Measurements from ENCODE around the gene POLR2L. TPM values are rescaled to one million over a fixed set of nuclear protein-coding genes. Genes with fewer than 3 reads are reported as not detected.

POLR2L gene
- total RNA-seq, 1 donor from 2014 or later: 114 TPM

DNA sequence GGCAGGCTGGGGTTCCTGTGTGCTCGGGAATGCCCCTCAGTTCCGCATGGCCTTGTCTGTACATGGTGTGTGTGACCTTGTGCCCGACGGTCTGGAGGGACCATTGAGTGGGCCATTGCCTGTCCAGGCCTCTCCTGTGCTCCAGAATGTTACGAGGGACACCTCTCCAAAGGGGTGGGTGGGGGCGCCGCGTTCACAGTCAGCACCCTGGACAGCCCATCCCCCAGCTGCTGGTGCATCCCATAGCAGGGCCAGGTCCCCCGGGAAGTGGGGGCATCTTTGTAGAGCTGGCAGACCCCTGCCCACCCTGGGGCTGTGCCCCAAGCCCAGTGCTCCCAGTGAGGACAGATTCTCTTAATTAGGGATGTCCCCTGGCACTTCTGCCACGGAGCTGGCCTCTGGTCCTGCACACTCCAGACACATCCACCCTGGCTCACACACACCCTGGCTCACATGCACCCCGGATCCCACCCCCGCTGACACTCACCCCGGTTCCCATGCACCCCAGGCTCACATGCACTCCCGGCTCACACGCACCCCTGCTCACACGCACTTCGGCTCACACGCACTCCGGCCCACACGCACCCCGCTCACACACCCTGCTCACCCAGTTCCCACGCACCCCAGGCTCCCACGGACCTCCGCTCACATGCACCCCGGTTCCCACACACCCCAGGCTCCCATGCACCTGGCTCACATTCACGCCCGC is 15.9 kb upstream of the POLR2L start:
- H3K27me3 Mint-ChIP-seq (ENCODE audit: insufficient read depth): no peaks in the 10 kb centered on the region
- DNase-seq (ENCODE audit: low spot score): no peak
- H3K4me1 Mint-ChIP-seq (ENCODE audit: low read depth): no peaks in the 10 kb centered on the region
- H3K4me3 Mint-ChIP-seq: no peak overlapping the region
- intact Hi-C loops (cut with micrococcal nuclease): no loop called here
- H3K27ac Mint-ChIP-seq: no peak overlapping the region
- no peaks in the 10 kb centered on the region for H3K9me3 Mint-ChIP-seq
- H3K36me3 Mint-ChIP-seq (ENCODE audit: low read depth): no peaks in the 10 kb centered on the region

DNA sequence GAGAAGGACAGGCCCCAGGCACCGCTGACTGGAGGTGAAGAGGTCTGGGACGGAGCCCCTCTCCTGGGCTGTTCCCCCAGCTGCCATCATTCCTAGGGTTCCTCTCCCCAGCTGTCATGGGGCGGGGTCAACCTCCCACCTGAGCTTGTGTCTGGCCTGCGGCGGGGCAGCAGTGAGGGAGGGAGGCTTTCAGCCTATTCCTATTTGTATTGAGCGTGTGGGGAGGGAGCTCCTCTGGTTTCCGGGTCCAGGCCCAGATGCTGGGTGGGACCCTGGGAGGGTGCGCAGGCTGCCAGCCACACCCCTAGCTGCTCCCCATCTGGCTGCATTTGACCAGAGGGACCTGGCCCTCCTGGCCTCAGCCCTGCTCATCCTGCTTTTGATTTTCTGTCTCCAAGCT is 14.1 kb upstream of the POLR2L start:
- Mint-ChIP-seq H3K27me3 (ENCODE audit: insufficient read depth) (peaks cover 2% of the 10 kb centered on the region), H3K9me3 (no peaks in the 10 kb centered on the region), H3K4me3 (no peak overlapping the region), H3K27ac (no peak overlapping the region), H3K36me3 (ENCODE audit: low read depth) (no peaks in the 10 kb centered on the region), H3K4me1 (ENCODE audit: low read depth) (no peaks in the 10 kb centered on the region)
- intact Hi-C loops (cut with micrococcal nuclease): no loop called here
- DNase-seq (ENCODE audit: low spot score): no peak

DNA sequence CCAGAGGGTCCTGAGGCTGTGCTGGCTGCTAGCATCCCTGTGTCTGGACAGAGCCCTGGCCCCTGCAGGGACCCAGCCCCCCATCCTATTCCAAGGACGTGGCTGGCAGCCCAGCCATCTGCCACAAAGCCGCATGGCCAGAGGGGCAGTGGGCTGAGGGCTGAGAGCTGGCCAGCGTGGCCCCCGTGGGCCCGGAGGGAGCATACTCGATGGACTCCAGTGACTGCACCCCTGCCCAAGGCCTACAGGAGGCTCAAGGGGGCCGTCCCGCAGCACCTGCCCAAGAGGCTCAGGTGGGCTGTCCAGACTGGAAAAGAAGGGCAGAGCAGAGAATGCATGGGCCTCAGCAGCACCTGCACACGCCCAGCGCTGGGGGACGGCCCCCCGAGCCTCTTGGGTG is 13.5 kb upstream of the POLR2L start:
- H3K27me3 Mint-ChIP-seq (ENCODE audit: insufficient read depth): peaks cover 2% of the 10 kb centered on the region
- H3K27ac Mint-ChIP-seq: no peak overlapping the region
- H3K4me1 Mint-ChIP-seq (ENCODE audit: low read depth): no peaks in the 10 kb centered on the region
- intact Hi-C loops (cut with micrococcal nuclease): no loop called here
- no peak for DNase-seq (ENCODE audit: low spot score)
- no peak overlapping the region for H3K4me3 Mint-ChIP-seq
- no peaks in the 10 kb centered on the region for H3K36me3 Mint-ChIP-seq (ENCODE audit: low read depth)
- H3K9me3 Mint-ChIP-seq: no peaks in the 10 kb centered on the region

DNA sequence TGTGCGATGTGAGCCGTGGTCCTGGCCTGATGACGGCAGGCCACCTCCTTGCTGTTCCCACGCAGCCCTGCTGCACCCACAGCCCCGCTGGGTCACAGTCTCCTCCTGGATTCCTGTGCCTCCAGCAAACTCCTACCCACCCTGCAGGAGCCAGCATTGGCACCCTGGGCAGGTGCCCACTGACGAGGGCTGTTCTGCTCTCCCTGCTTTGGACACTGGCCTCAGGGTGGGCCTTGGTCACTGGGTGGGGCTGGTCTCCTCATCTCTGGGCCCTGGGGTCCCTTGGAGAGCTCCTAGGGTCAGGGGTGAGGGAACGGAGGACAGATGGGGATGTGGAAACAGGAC is 13.0 kb upstream of the POLR2L start:
- H3K27ac Mint-ChIP-seq: no peak overlapping the region
- no peaks in the 10 kb centered on the region for H3K36me3 Mint-ChIP-seq (ENCODE audit: low read depth)
- DNase-seq (ENCODE audit: low spot score): no peak
- H3K4me1 Mint-ChIP-seq (ENCODE audit: low read depth): no peaks in the 10 kb centered on the region
- H3K9me3 Mint-ChIP-seq: no peaks in the 10 kb centered on the region
- peaks cover 2% of the 10 kb centered on the region for H3K27me3 Mint-ChIP-seq (ENCODE audit: insufficient read depth)
- intact Hi-C loops (cut with micrococcal nuclease): no loop called here
- H3K4me3 Mint-ChIP-seq: no peak overlapping the region

DNA sequence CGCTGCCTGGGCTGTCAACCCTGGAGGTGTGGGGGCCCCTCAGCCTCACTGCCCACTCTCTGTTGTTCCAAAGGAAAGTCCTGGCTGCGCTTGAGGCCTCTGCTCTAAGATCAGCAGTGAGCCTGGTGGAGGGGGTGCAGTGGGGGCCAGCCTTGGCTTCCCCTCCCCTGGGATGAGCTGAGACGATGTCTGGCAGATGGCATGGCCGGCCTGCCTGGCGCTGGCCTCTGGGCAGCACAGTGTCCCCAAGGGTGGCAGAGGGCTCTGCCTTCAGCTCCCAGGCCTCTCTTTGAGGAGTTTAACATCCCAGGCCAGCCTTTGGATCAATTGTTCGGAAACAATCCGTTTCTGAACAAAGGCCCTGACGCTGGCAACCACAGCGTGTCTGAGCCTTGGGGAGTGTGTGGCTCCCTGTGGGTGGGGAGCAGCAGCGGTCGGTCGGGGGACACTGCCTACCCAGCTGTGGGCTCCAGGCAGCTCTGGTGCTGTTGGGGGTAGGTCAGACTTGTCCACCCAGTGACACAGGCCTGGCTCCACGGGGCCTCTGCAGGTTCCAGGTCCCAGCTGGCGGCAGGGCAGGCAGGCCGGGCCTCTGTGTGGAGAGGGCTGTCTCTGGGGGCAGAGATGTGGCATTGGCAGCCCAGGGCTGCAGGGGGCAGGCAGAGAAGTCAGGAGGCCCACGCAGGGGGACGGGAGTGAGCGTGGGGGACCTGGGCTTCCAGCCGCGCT is 12.4 kb upstream of the POLR2L start:
- intact Hi-C loops (cut with micrococcal nuclease): no loop called here
- no peaks in the 10 kb centered on the region for H3K4me1 Mint-ChIP-seq (ENCODE audit: low read depth)
- H3K27ac Mint-ChIP-seq: no peak overlapping the region
- H3K36me3 Mint-ChIP-seq (ENCODE audit: low read depth): no peaks in the 10 kb centered on the region
- H3K9me3 Mint-ChIP-seq: no peaks in the 10 kb centered on the region
- peaks cover 2% of the 10 kb centered on the region for H3K27me3 Mint-ChIP-seq (ENCODE audit: insufficient read depth)
- H3K4me3 Mint-ChIP-seq: no peak overlapping the region
- no peak for DNase-seq (ENCODE audit: low spot score)

DNA sequence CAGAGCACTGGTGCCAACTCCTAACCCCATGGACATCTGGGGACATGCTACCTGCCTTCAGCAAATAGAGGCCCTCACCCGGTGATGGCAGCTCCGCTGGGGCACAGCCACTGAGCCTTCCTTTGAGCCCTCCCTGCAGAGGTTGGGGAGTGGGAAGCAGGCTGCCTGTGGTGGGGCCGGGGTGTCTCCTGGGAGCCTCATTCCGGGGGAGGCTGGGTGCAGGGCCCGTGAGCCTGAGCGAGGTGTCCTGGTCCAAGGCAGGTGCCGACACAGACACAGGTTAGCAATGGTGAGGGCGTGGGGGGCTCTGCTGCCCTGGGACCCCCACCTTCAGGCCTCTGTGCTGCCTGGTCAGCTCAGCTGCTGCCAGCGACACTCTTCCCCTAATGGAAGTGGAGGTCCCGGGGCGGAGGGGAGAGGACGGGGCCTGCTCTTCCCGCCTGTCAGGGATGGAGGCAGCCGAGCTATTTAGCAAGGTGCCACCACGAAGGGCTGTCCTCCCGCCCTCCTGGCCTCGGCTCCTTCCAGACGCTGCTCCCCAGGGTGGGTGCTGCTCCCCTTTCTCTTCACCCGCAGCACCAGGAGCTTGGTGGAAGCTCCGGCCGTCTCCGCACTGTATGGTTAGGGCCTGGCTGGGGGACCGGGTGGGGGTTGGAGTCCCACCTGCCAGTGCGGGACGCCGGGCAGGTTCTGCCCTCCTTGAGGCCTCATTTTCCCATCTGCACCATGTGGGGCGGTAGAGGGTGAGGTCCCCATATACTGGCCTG is 11.5 kb upstream of the POLR2L start:
- Mint-ChIP-seq H3K36me3 (ENCODE audit: low read depth) (no peaks in the 10 kb centered on the region), H3K9me3 (no peaks in the 10 kb centered on the region), H3K4me3 (no peak overlapping the region), H3K27me3 (ENCODE audit: insufficient read depth) (peaks cover 2% of the 10 kb centered on the region), H3K4me1 (ENCODE audit: low read depth) (no peaks in the 10 kb centered on the region), H3K27ac (no peak overlapping the region)
- DNase-seq (ENCODE audit: low spot score): no peak
- intact Hi-C loops (cut with micrococcal nuclease): no loop called here

DNA sequence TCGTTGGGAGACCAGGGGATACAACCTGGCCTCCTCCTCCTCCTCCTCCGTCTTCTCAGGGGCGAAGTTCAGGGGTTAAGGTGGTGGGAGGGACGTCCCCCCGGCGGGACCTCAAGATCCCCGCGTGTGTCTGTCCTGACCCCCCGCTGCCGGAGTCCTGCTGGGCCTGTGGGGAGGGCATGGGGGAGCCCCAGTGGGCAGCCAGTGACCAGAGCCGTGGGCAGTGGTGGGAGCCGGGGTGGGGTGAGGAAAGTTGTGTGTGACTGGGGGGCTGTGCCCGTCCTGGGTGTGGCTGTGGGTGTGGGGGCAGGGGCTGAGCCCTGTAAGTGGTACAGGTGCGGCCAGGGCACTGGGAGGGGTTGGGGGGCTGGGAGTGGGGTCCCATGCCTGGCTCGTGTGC is 10.4 kb upstream of the POLR2L start:
- intact Hi-C loops (cut with micrococcal nuclease): no loop called here
- H3K27me3 Mint-ChIP-seq (ENCODE audit: insufficient read depth): peaks cover 2% of the 10 kb centered on the region
- no peak for DNase-seq (ENCODE audit: low spot score)
- H3K4me1 Mint-ChIP-seq (ENCODE audit: low read depth): no peaks in the 10 kb centered on the region
- no peaks in the 10 kb centered on the region for H3K36me3 Mint-ChIP-seq (ENCODE audit: low read depth)
- H3K4me3 Mint-ChIP-seq: no peak overlapping the region
- H3K9me3 Mint-ChIP-seq: no peaks in the 10 kb centered on the region
- H3K27ac Mint-ChIP-seq: no peak overlapping the region

DNA sequence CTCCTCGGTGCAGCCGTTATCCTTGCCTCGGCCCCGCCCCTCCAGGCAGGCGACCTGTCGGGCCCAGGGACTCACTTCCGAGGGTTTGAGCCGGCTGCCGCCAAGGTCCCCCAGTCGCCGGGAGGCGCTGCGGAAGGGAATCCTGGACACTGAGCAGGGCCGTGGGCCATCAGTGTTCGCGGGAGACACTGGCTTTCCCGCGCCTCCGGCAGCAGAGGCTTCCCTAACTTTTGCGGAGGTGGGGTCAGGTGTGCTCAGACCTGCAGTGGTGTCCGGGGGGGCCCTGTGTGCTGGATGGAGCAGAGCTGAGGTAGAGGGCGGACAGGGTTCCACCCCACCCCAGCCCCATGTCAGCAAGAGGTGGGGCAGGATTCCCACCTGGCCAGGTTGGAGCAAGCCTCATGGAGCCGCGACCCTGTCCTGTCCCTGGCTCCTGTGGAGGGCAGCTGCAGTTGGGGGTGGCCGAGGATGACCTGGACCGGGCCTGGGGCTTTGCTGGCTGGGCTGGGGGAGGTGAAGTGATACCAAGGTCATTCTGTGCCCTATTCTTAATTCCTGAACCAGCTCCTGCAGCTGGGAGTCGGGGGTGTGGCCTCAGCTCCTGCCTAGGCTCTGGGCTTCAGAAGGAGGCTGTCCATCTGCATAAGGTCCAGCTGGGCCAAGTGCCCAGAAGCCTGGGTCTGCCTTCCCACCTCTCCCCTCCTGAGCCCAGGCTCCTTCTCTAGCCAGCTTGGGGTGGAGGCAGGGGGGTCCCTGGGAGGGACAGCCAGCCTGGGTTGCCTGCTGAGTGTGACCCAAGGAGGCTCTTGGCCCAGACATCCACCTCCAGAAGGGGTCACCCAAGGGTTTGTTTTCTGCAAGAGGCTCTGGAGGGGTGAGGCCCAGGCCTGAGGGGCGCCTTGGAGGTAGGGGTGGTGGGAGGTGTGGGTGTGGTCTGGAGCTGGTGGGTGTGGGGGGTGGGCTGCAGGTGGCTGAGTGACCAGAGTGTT is 8.7 kb upstream of the POLR2L start:
- H3K4me3 Mint-ChIP-seq: no peak overlapping the region

DNA sequence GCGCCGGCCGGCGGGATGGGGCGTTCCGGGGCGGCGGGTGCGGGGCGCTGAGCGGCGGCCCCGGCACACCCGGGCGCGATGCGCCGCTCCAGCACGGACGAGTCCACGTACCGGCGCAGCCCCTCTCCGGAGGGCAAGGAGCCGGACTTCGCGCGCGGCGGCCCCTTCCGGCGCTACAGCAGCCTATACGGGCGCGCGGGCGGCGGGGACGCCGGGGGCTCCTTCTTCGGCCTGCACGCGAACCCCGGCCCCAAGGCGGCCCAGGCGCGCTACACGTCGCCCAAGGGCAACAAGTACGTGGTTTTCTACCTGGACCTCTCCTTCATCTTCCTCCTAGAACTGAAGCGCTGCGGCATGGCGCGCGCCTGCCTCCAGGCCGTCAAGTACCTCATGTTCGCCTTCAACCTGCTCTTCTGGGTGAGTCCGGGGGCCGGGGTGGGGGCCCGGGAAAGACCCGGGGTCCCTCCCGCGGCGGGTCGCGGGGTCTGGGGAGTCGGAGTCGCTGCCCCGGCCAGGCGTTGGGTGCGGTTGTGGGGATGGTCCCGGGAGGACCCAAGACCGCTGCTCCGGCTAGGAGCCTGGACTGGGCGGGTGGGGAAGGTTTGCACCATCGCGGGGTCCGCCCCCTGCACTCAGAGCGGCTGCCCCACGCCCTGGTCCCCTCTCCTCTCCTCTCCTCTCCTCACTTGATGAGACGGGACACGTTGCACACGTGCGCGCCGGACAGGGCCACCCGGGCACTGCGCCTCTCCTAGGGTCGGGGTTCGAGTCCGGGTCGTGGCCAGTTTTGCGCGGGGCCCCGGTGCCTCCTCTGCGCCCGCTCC is 7.8 kb upstream of the POLR2L start:
- peaks cover 4% of the 10 kb centered on the region for H3K27me3 Mint-ChIP-seq (ENCODE audit: insufficient read depth)
- no peak for DNase-seq (ENCODE audit: low spot score)
- no peak overlapping the region for H3K27ac Mint-ChIP-seq
- no peaks in the 10 kb centered on the region for H3K36me3 Mint-ChIP-seq (ENCODE audit: low read depth)
- H3K4me3 Mint-ChIP-seq: no peak overlapping the region
- intact Hi-C loops (cut with micrococcal nuclease): loop anchor here (2.0 to 5.0 kb wide), 2 partner anchors 19 to 77 kb away; partner anchors contain the start of gene AP2A2
- no peaks in the 10 kb centered on the region for H3K9me3 Mint-ChIP-seq
- no peaks in the 10 kb centered on the region for H3K4me1 Mint-ChIP-seq (ENCODE audit: low read depth)

More for the DNA sequence above, 8.7 kb upstream of the POLR2L start:
- Mint-ChIP-seq H3K4me1 (ENCODE audit: low read depth) (no peaks in the 10 kb centered on the region), H3K27me3 (ENCODE audit: insufficient read depth) (peaks cover 4% of the 10 kb centered on the region), H3K27ac (no peak overlapping the region), H3K9me3 (no peaks in the 10 kb centered on the region), H3K36me3 (ENCODE audit: low read depth) (no peaks in the 10 kb centered on the region)
- intact Hi-C loops (cut with micrococcal nuclease): no loop called here
- no peak for DNase-seq (ENCODE audit: low spot score)

DNA sequence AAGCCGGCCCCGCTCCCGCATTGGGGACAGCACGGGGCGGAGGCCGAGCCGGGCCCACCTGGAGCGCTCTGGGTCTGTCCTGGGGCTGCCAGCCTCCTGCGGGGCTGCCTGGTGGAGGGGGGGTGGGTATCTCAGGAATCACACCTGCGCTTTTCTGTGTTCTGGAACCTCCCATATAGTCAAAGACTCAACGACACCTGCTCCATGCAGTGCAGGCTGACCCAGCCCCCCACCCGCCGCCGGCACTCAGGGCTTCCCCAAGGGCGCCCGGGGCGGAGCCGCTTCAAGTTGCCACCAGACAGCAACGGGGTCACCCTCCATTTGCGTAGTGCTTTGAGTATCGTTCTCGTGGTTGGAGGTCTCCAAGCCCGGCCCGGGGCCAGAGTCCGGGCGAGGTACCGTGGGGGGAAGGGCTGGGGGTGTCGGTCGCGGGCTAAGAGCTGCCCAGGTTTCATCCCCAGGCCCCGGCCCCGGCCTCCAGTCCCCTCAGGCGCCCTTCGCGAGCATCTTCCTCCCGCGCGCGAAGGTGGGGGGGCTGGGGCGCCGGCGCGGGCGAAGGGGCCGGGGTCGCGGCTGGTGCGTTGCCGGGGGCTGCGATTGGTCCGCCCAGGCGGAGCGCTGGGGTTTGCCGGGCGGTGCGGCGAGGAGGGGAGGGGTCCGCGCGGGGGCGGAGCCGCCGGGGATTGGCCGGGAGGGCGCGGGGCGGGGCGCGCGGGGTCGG is 6.9 kb upstream of the POLR2L start:
- DNase-seq (ENCODE audit: low spot score): no peak
- Mint-ChIP-seq H3K36me3 (ENCODE audit: low read depth) (no peaks in the 10 kb centered on the region), H3K4me3 (peak overlapping the region; percentile 61), H3K27ac (no peak overlapping the region), H3K9me3 (no peaks in the 10 kb centered on the region), H3K27me3 (ENCODE audit: insufficient read depth) (peaks cover 4% of the 10 kb centered on the region), H3K4me1 (ENCODE audit: low read depth) (no peaks in the 10 kb centered on the region)
- intact Hi-C loops (cut with micrococcal nuclease): loop anchor here (2.0 to 5.0 kb wide), 2 partner anchors 18 to 78 kb away; partner anchors contain the start of gene AP2A2

DNA sequence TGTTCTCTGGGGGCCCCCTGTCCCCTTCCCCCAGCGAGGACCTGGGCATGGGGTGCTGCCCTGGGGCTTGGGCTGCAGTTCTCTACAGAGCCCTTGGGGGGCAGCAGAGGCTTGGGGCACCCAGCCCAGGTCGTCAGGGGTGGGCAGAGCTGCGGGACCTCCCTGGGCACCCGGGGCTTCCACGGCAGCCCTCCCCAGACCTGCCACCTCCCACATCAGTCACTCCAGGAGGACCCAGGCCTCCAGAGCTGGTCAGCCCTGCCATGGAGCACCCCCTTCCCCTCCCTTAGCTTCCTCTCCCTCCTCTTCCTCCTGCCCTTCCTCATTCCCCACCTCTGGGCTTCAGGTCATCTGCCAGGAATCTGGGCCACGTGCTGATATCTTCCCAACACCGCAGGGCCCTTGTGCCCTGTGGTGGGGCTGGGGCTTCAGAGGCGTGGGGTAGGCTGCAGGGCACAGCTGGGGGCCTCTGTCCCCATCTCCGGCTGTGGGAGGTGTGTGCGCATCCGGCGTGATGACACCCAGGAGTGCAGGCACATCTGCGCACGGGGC is 6.1 kb upstream of the POLR2L start:
- H3K4me3 Mint-ChIP-seq: peak overlapping the region; percentile 37
- H3K27ac Mint-ChIP-seq: no peak overlapping the region
- DNase-seq (ENCODE audit: low spot score): peak; percentile 60
- no peaks in the 10 kb centered on the region for H3K9me3 Mint-ChIP-seq
- H3K4me1 Mint-ChIP-seq (ENCODE audit: low read depth): peaks cover 4% of the 10 kb centered on the region
- H3K36me3 Mint-ChIP-seq (ENCODE audit: low read depth): no peaks in the 10 kb centered on the region
- intact Hi-C loops (cut with micrococcal nuclease): loop anchor here (1.0 to 5.0 kb wide), 3 partner anchors 18 to 203 kb away; partner anchors contain the start of gene AP2A2
- peaks cover 4% of the 10 kb centered on the region for H3K27me3 Mint-ChIP-seq (ENCODE audit: insufficient read depth)
